Ovary (tissue), 9 donors: Measurements from ENCODE around the gene ADARB2. TPM values are rescaled to one million over a fixed set of nuclear protein-coding genes. Genes with fewer than 3 reads are reported as not detected.

Experiments
- DNase-seq, 5 donors: peaks; one replicate each; pipeline ENCODE4 v3.0.0-alpha.2; 2019 to 2020
- H3K27ac ChIP-seq, 2 donors: fragments of 200-600 bp; one replicate each; pipeline versions ENCODE4 v1.5.1 to v1.8.0; 2019 to 2022
- H3K27me3 ChIP-seq: fragments of 200-600 bp; one replicate; pipeline ENCODE4 v1.8.0; 2022
- H3K36me3 ChIP-seq: fragments of 200-600 bp; sonication (generic); one replicate; pipeline ENCODE4 v1.5.1; 2019
- H3K4me1 ChIP-seq: one replicate; pipeline ENCODE4 v1.8.1; 2013; ENCODE audit warnings: mild to moderate bottlenecking, moderate library complexity; ENCODE audit not compliant: insufficient read depth
- H3K4me3 ChIP-seq: fragments of 200-600 bp; sonication (generic); one replicate; pipeline ENCODE4 v1.5.1; 2017
- H3K9me3 ChIP-seq, 2 donors: fragments of 200-600 bp in 1 of 2; sonication (generic) in 1 of 2; one replicate each; pipeline versions ENCODE4 v1.5.1 to v1.8.1; 2013 to 2019; ENCODE audit warnings: mild to moderate bottlenecking in 1 of 2, moderate library complexity in 1 of 2
- EP300 ChIP-seq: sonication (generic); formaldehyde crosslinking; IDR thresholded peaks from one replicate; pipeline ENCODE4 v1.6.1; 2017; ENCODE audit warnings: antibody characterized with exemption
- POLR2A ChIP-seq: fragments of 450-650 bp; IDR thresholded peaks from one replicate; pipeline ENCODE4 v1.6.1; 2017; ENCODE audit warnings: antibody characterized with exemption, mild to moderate bottlenecking, moderate library complexity
- WGBS, 3 donors: extraction: QIAGEN DNeasy Blood & Tissue Kit in 1 of 3; methylation state at CpG; one replicate each; pipeline versions ENCODE4 v1.1.5 to v1.1.7; 2013 to 2017; 5-methylcytosine and 5-hydroxymethylcytosine counted together
- intact Hi-C, 4 donors: fragments of 100-400 bp; cut with DNase I; formaldehyde crosslinking; loops; one replicate each; pipeline versions ENCODE4 v1.11.0 to v1.15.1; 2022 to 2023
- polyA plus RNA-seq, 2 donors: library from polyadenylated mRNA; stranded (reverse); fragments of 200-250 nt in 1 of 2; fragments of 350-450 nt in 1 of 2; fragmentation: Illumina TruSeq in 1 of 2; extraction: RNeasy Lipid Tissue Mini Kit (QIAGEN cat#74804) in 1 of 2; gene quantifications; one replicate each; pipeline ENCODE4 v1.2.3, GENCODE V29; 2013 to 2014
- total RNA-seq, 7 donors: library from RNA; depleted of rRNA in 2 of 7; stranded (reverse); fragments of >200 nt in 2 of 7; fragmentation: NEBNext Ultra II Directional in 3 of 7; extraction: Animal tissue kit (Norgen Biotek cat#: 25700) in 3 of 7; gene quantifications; one replicate each; pipeline versions ENCODE4 v1.1.0 to v1.2.4, GENCODE V29; 2016 to 2023
- TF ChIP-seq, protein P1 (sequence below), 3 donors: fragments of 450-650 bp in 2 of 3; fragments of 200-600 bp in 1 of 3; IDR thresholded peaks; one replicate each; pipeline versions ENCODE4 v1.5.1 to v1.8.0; 2016 to 2022; ENCODE audit warnings: antibody characterized with exemption in 3 of 3, mild to moderate bottlenecking in 1 of 3
- donor health status: DM: no; HTN: no; CAD: no; lungs with moderate emphysema.
- donor health status: DM: no; HTN: no; CAD: no.
- donor health status: Bipolar disorder and iron deficiency.
- donor health status: DM: yes; HTN: yes; CAD: no.
- donor health status: DM: no; HTN: no; CAD: no.
- donor health status: DM: yes; HTN: yes; CAD: no.

Gene ADARB2
- total and polyA plus RNA-seq, 9 donors, result 0.12 to 2.0 (median 0.36) TPM; not detected in 2

DNA sequence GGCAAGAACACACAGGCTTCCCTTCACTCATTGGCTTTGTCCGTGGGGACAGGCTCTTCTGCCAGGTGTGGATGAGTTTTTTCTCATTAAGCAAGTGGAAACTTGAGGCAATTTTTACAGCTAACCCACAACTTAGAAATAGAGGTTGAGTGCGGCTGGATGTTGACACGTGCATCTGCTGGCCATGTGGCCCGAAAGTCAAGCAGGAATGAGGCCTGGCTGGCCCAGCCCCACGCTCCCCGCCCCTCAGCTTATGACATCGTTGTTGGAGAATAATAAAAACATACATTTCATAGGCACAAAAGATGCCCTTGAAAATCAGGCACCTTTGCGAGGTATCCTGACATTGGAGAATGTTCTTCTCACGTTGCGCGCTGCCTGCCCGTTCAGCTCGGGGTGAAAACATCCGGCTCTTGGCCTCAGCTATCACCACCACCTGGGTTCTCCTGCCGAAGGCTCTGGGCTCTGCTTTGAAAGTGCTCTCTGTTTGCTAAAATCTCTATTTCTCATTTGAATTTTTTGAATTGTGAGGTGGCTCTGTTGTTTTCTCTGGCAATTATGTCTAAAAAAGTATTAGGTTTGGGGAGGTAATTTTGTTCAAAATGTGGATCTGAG, 370.4 kb downstream of the ADARB2 start:
- no peaks in the 10 kb centered on the region for H3K4me1 ChIP-seq
- DNase-seq, result no peak
- no peak overlapping the region for H3K4me3 ChIP-seq
- 86 to 89% (median 89%) methylated on average over 15 of the region's 15 CpGs for WGBS, 3 donors
- TF ChIP-seq POLR2A (no peak), EP300 (no peak)
- TF ChIP-seq, protein P1, sequence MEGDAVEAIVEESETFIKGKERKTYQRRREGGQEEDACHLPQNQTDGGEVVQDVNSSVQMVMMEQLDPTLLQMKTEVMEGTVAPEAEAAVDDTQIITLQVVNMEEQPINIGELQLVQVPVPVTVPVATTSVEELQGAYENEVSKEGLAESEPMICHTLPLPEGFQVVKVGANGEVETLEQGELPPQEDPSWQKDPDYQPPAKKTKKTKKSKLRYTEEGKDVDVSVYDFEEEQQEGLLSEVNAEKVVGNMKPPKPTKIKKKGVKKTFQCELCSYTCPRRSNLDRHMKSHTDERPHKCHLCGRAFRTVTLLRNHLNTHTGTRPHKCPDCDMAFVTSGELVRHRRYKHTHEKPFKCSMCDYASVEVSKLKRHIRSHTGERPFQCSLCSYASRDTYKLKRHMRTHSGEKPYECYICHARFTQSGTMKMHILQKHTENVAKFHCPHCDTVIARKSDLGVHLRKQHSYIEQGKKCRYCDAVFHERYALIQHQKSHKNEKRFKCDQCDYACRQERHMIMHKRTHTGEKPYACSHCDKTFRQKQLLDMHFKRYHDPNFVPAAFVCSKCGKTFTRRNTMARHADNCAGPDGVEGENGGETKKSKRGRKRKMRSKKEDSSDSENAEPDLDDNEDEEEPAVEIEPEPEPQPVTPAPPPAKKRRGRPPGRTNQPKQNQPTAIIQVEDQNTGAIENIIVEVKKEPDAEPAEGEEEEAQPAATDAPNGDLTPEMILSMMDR (IDR thresholded peaks at IDR 0.05), result no peak
- H3K36me3 ChIP-seq, result no peaks in the 10 kb centered on the region
- intact Hi-C loops, result no loop called here
- no peaks in the 10 kb centered on the region for H3K9me3 ChIP-seq
- H3K27me3 ChIP-seq, result no peaks in the 10 kb centered on the region
- no peak overlapping the region for H3K27ac ChIP-seq

DNA sequence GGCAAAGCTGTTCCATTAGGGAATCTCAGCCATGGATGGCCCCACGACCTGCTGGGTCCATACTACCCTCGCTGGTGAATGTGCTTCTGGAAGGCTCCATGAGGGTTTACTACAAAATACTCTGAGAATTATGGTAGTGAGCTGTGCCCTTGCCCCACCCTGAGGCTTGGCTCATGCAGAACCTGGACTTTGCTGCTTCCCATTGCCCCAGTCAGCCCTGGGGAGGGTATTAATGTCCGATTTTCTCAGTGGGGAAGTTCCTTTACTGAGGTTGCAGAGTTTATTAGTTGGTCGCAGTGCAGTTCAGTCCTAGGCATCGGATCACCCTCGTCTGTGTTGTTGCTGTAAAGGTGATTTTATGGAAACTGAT, 371.0 kb downstream of the ADARB2 start:
- intact Hi-C loops, result no loop called here
- Histone ChIP-seq H3K27ac (no peak overlapping the region), H3K9me3 (no peaks in the 10 kb centered on the region), H3K4me1 (no peaks in the 10 kb centered on the region), H3K27me3 (no peaks in the 10 kb centered on the region), H3K4me3 (no peak overlapping the region), H3K36me3 (no peaks in the 10 kb centered on the region)
- TF ChIP-seq, protein P1 (IDR thresholded peaks at IDR 0.05), result no peak
- no peak for TF ChIP-seq EP300
- no peak for DNase-seq
- 83 to 87% (median 84%) methylated on average over 6 of the region's 6 CpGs for WGBS, 3 donors

DNA sequence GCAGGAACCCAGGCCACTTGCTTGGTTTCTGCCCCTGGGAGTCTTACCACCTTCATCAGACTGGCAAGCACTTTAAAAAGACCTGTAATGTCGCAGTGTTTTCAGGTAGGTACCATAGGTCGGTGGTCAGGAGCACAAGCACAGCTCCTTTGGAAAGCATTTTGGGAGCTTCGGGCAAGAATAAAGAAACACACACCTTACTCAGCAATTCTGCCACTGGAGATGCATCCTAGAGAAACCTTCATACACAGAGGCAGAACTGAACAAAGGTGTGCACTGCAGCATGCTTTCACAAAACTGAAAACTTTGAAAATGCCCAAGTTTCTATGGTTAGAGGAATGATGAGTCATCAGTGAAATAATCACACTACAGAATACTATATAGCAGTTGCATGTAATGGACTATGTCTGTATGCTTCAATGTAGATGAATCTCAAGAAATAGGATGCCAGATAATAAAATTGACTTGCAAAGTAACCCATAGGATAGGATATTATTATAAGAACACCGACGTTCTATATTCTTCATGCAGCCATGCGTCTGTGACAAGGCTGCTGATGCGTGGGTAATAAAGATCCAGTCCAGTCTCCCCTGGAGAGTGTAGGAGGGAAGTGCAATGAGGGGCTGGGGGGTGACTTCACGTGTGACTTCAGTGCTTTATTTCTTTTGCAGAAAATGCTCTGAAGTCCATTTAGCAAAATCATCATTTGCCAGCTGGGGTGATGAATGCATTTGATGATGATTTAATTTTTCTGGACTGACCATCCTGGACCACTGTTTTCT, 371.6 kb downstream of the ADARB2 start:
- WGBS, 3 donors, result 87 to 89% (median 89%) methylated on average over 8 of the region's 8 CpGs
- no peaks in the 10 kb centered on the region for H3K27me3 ChIP-seq
- no peaks in the 10 kb centered on the region for H3K4me1 ChIP-seq
- H3K4me3 ChIP-seq, result no peak overlapping the region
- TF ChIP-seq POLR2A, result no peak
- TF ChIP-seq, protein P1 (IDR thresholded peaks at IDR 0.05), result no peak
- no peak for TF ChIP-seq EP300
- no peak overlapping the region for H3K27ac ChIP-seq
- intact Hi-C loops, result no loop called here
- H3K36me3 ChIP-seq, result no peaks in the 10 kb centered on the region
- H3K9me3 ChIP-seq, result no peaks in the 10 kb centered on the region
- DNase-seq, result no peak

DNA sequence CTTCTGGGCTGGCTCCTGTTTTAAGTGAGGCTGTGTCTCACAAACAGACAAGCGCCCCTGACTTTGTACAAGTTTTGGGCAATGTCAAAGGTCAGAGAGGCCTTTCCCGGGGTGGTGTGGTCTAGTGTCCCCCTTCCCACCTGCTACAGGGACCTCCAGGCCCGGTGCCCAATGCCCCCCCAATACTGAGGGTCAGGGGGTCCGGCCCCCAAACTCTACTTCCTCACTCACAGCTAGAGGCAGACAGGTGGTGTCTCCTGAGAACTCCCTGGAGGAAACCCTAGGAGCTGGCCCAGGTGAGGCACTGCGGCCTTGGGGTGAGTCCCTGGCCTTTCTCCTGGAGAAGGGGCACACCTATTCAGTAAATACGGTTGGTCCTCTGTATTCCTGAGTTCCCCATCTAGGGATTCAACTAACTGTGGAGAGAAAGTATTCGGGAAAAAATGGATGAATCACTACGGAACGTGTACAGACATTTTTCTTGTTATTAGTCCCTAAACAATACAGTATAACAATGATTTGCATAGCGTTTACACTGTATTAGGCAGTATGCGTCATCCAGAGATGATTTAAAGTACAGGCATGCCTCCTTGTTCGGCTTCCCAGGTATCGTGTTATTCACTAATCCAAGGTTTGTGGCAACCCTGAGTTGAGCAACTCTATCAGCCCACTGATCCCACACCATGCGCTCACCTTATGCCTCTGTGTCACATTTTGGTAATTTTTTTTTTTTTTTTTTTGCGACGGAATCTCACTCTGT, 373.0 kb downstream of the ADARB2 start:
- Histone ChIP-seq H3K4me1 (peaks cover 2% of the 10 kb centered on the region), H3K4me3 (no peak overlapping the region), H3K27ac (no peak overlapping the region), H3K27me3 (no peaks in the 10 kb centered on the region), H3K9me3 (no peaks in the 10 kb centered on the region), H3K36me3 (no peaks in the 10 kb centered on the region)
- intact Hi-C loops, result no loop called here
- no peak for DNase-seq
- TF ChIP-seq, protein P1 (IDR thresholded peaks at IDR 0.05), result no peak
- no peak for TF ChIP-seq EP300
- no peak for TF ChIP-seq POLR2A
- WGBS, 3 donors, result 92% methylated on average over 16 of the region's 16 CpGs
